H1 (cell line): ENCODE data around the gene ADAM22. TPM values are rescaled to one million over a fixed set of nuclear protein-coding genes. Genes with fewer than 3 reads are reported as not detected.

Source experiments
- CTCF ChIA-PET: fragments of 300-600 bp; sonication (Branson Sonifier 250); formaldehyde crosslinking; loops from one replicate; lab custom pipeline; 2021; ENCODE audit not compliant: partially characterized antibody; lab: Charles Lee
- POLR2A ChIA-PET: fragments of 300-600 bp; sonication (Branson Sonifier 250); formaldehyde crosslinking; loops from one replicate; lab custom pipeline; 2021; ENCODE audit warnings: inconsistent platforms; ENCODE audit not compliant: partially characterized antibody; lab: Charles Lee
- DNase-seq, 2 experiments: peaks; one replicate each; pipeline versions ENCODE4 v3.0.0 to v3.0.0-alpha.2; 2010 to 2022; ENCODE audit warnings: low spot score in 2 of 2, low read depth in 1 of 2, mixed read lengths in 1 of 2
- FAIRE-seq: peaks from 2 replicates; lab custom pipeline; 2011; peaks lifted over from hg19 to GRCh38; lab: Jason Lieb, UNC
- H2AFZ ChIP-seq: 2 replicates; pipeline ENCODE4 v1.8.1; 2012; ENCODE audit warnings: low read length, inconsistent platforms
- H2AK5ac ChIP-seq: 2 replicates; pipeline ENCODE4 v1.6.1; 2013; ENCODE audit warnings: low read depth, low read length
- H2BK120ac ChIP-seq: replicated peaks from 2 replicates; pipeline ENCODE3; 2013; ENCODE audit warnings: low read depth, low read length, inconsistent platforms
- H2BK12ac ChIP-seq: 2 replicates; pipeline ENCODE4 v1.6.1; 2013; ENCODE audit warnings: low read depth, low read length
- H2BK15ac ChIP-seq: 2 replicates; pipeline ENCODE4 v1.6.1; 2013; ENCODE audit warnings: low read length
- H2BK20ac ChIP-seq: 2 replicates; pipeline ENCODE4 v1.6.1; 2013; ENCODE audit warnings: low read length
- H2BK5ac ChIP-seq: 2 replicates; pipeline ENCODE4 v1.6.1; 2013; ENCODE audit warnings: low read depth, low read length
- H3K14ac ChIP-seq: 2 replicates; pipeline ENCODE4 v1.6.1; 2013; ENCODE audit warnings: inconsistent platforms; ENCODE audit not compliant: insufficient read length
- H3K18ac ChIP-seq: 2 replicates; pipeline ENCODE4 v1.6.1; 2013; ENCODE audit warnings: low read length; ENCODE audit errors: extremely low read depth
- H3K23ac ChIP-seq: 2 replicates; pipeline ENCODE4 v1.6.1; 2013; ENCODE audit warnings: inconsistent platforms; ENCODE audit not compliant: insufficient read length
- H3K23me2 ChIP-seq: 2 replicates; pipeline ENCODE4 v1.6.1; 2013; ENCODE audit warnings: low read depth, low read length
- H3K27ac ChIP-seq: 2 replicates; pipeline ENCODE4 v1.6.1; 2011; ENCODE audit warnings: low read depth, low read length, inconsistent platforms
- H3K27me3 ChIP-seq, 4 experiments: replicated peaks in 1 of 4; 1 replicate in 1 of 4; 2 replicates in 3 of 4; pipeline versions ENCODE4 v1.6.1 to v1.8.1; 2011 to 2013; ENCODE audit warnings: low read length in 3 of 4, mild to moderate bottlenecking in 3 of 4, inconsistent platforms in 2 of 4, mixed read lengths in 2 of 4, moderate library complexity in 1 of 4; ENCODE audit not compliant: control insufficient read depth in 3 of 4, insufficient read depth in 3 of 4; ENCODE audit errors: extremely low read depth in 1 of 4
- H3K36me3 ChIP-seq, 4 experiments: 2 replicates each; pipeline versions ENCODE4 v1.6.1 to v1.8.1; 2011 to 2013; ENCODE audit warnings: mild to moderate bottlenecking in 4 of 4, low read length in 3 of 4, moderate library complexity in 2 of 4, control low read depth in 1 of 4, inconsistent platforms in 1 of 4; ENCODE audit not compliant: insufficient read depth in 4 of 4, control insufficient read depth in 2 of 4
- H3K4ac ChIP-seq: replicated peaks from 2 replicates; pipeline ENCODE3; 2013; ENCODE audit warnings: low read length, low read depth, mixed read lengths, inconsistent platforms; ENCODE audit not compliant: insufficient read length
- H3K4me1 ChIP-seq, 4 experiments: replicated peaks in 1 of 4; 1 replicate in 1 of 4; 2 replicates in 3 of 4; pipeline versions ENCODE4 v1.6.1 to v1.8.1; 2011 to 2013; ENCODE audit warnings: low read length in 3 of 4, inconsistent platforms in 2 of 4, mixed read lengths in 1 of 4; ENCODE audit not compliant: insufficient read depth in 4 of 4, control insufficient read depth in 3 of 4
- H3K4me2 ChIP-seq, 2 experiments: 2 replicates each; pipeline versions ENCODE4 v1.6.1 to v1.8.1; 2011 to 2013; ENCODE audit warnings: low read depth in 2 of 2, low read length in 2 of 2, control low read depth in 1 of 2, inconsistent platforms in 1 of 2, mild to moderate bottlenecking in 1 of 2; ENCODE audit not compliant: insufficient read depth in 1 of 2
- H3K4me3 ChIP-seq, 4 experiments: fragments of 200-600, 300-600 bp in 1 of 4; sonication (generic), shearing (Covaris generic), sonication (Bioruptor Twin) in 1 of 4; 2 replicates each; pipeline versions ENCODE4 v1.5.1 to v1.8.1; 2011 to 2016; ENCODE audit warnings: low read length in 4 of 4, low read depth in 3 of 4, control low read depth in 2 of 4, inconsistent platforms in 2 of 4, mild to moderate bottlenecking in 2 of 4, mixed read lengths in 1 of 4, moderate library complexity in 1 of 4; ENCODE audit not compliant: insufficient read depth in 2 of 4; ENCODE audit errors: extremely low read depth in 1 of 4
- H3K56ac ChIP-seq: replicated peaks from 2 replicates; pipeline ENCODE3; 2013; ENCODE audit warnings: low read depth, mild to moderate bottlenecking, mixed read lengths, low read length, inconsistent platforms; ENCODE audit not compliant: insufficient read length
- H3K79me1 ChIP-seq: 2 replicates; pipeline ENCODE4 v1.6.1; 2013; ENCODE audit warnings: low read depth, low read length, control low read depth
- H3K79me2 ChIP-seq, 2 experiments: 2 replicates each; pipeline versions ENCODE4 v1.6.1 to v1.8.1; 2012 to 2013; ENCODE audit warnings: low read length in 2 of 2, mild to moderate bottlenecking in 2 of 2, inconsistent platforms in 1 of 2; ENCODE audit not compliant: insufficient read depth in 2 of 2, control insufficient read depth in 1 of 2
- H3K9ac ChIP-seq, 4 experiments: replicated peaks in 1 of 4; 1 replicate in 1 of 4; 2 replicates in 3 of 4; pipeline versions ENCODE4 v1.6.1 to v1.8.1; 2011 to 2013; ENCODE audit warnings: low read depth in 3 of 4, low read length in 3 of 4, control low read depth in 2 of 4, mild to moderate bottlenecking in 2 of 4, moderate library complexity in 2 of 4, inconsistent platforms in 1 of 4; ENCODE audit errors: extremely low read depth in 1 of 4
- H3K9me3 ChIP-seq, 2 experiments: 2 replicates each; pipeline versions ENCODE4 v1.6.1 to v1.8.1; 2012 to 2013; ENCODE audit warnings: mild to moderate bottlenecking in 2 of 2, moderate library complexity in 2 of 2, control low read depth in 1 of 2, inconsistent platforms in 1 of 2, low read depth in 1 of 2, low read length in 1 of 2, mixed read lengths in 1 of 2; ENCODE audit not compliant: insufficient read depth in 2 of 2
- H4K20me1 ChIP-seq, 2 experiments: replicated peaks in 1 of 2; 2 replicates each; pipeline versions ENCODE3 to v1.8.1; 2011 to 2013; ENCODE audit warnings: inconsistent platforms in 2 of 2, low read length in 2 of 2, mild to moderate bottlenecking in 1 of 2; ENCODE audit not compliant: insufficient read depth in 2 of 2, control insufficient read depth in 1 of 2
- H4K5ac ChIP-seq: 2 replicates; pipeline ENCODE4 v1.6.1; 2013; ENCODE audit warnings: low read length, low read depth, mixed read lengths, inconsistent platforms; ENCODE audit not compliant: insufficient read length
- H4K8ac ChIP-seq: 2 replicates; pipeline ENCODE4 v1.8.0; 2013; ENCODE audit warnings: mild to moderate bottlenecking, moderate library complexity, low read length, inconsistent platforms; ENCODE audit not compliant: insufficient read depth; ENCODE audit errors: extremely low read depth
- H4K91ac ChIP-seq: replicated peaks from 2 replicates; pipeline ENCODE3; 2013; ENCODE audit warnings: low read length, mixed read lengths, inconsistent platforms; ENCODE audit not compliant: insufficient read length
- CHD1 ChIP-seq: IDR thresholded peaks from 2 replicates; pipeline ENCODE4 v1.6.1; 2012; ENCODE audit warnings: low read depth, low read length, improper control_type of control experiment
- RAD21 ChIP-seq, 2 experiments: IDR thresholded peaks in 1 of 2; conservative IDR thresholded peaks in 1 of 2; 2 replicates each; pipeline ENCODE4 v1.6.1; 2011; ENCODE audit warnings: low read depth in 2 of 2, low read length in 2 of 2, improper control_type of control experiment in 1 of 2, inconsistent platforms in 1 of 2, mild to moderate bottlenecking in 1 of 2, moderate library complexity in 1 of 2
- RFX5 ChIP-seq: IDR thresholded peaks from 2 replicates; pipeline ENCODE4 v1.6.1; 2011; ENCODE audit warnings: low read depth, low read length, improper control_type of control experiment, borderline replicate concordance
- SIRT6 ChIP-seq: IDR thresholded peaks from one replicate; pipeline ENCODE4 v1.7.1; 2012; ENCODE audit warnings: low read length, inconsistent platforms
- TAF7 ChIP-seq: optimal IDR thresholded peaks from 2 replicates; pipeline ENCODE3; 2011; ENCODE audit warnings: low read depth, mild to moderate bottlenecking, inconsistent platforms, low read length, moderate library complexity, borderline replicate concordance
- WGBS, 2 experiments: shearing (Covaris generic) in 1 of 2; methylation state at CpG; one replicate each; pipeline versions ENCODE4 v1.1.6 to v1.1.7; 2013 to 2015; ENCODE audit warnings: low lambda C conversion rate in 2 of 2, mixed read lengths in 2 of 2, inconsistent platforms in 1 of 2, low coverage in 1 of 2, missing lambda C conversion rate in 1 of 2; ENCODE audit not compliant: insufficient replicate concordance in 2 of 2, insufficient coverage in 1 of 2, insufficient read length in 1 of 2; ENCODE audit errors: extremely low coverage in 1 of 2, missing lambda C conversion rate in 1 of 2; 5-methylcytosine and 5-hydroxymethylcytosine counted together
- polyA plus RNA-seq, 7 experiments: library from polyadenylated mRNA; depleted of rRNA in 3 of 7; stranded (reverse) in 5 of 7; unstranded in 2 of 7; fragments of >200 nt in 5 of 7; fragments of 200-250 nt in 2 of 7; gene quantifications; 1 replicate in 5 of 7; 2 replicates in 1 of 7; 4 replicates in 1 of 7; pipeline versions ENCODE4 v1.2.1 to v1.2.3, GENCODE V29; 2011 to 2013; ENCODE audit warnings: missing spikeins in 2 of 7, mixed read lengths in 2 of 7
- total RNA-seq: library from RNA; stranded (reverse); fragmentation: NEBNext Ultra II Directional; extraction: Animal tissue kit (Norgen Biotek cat#: 25700); gene quantifications from 2 replicates; pipeline ENCODE4 v1.2.1, GENCODE V29; 2021
- TF ChIP-seq, protein P1 (sequence below): IDR thresholded peaks from 2 replicates; pipeline ENCODE4 v1.6.1; 2012; ENCODE audit warnings: inconsistent platforms

ADAM22 gene
- total and polyA plus RNA-seq, 2 of the 8 experiments (the other 6 are each of a cell fraction or from before 2014, with no cell fraction given): 4.6 to 21.4 TPM

DNA sequence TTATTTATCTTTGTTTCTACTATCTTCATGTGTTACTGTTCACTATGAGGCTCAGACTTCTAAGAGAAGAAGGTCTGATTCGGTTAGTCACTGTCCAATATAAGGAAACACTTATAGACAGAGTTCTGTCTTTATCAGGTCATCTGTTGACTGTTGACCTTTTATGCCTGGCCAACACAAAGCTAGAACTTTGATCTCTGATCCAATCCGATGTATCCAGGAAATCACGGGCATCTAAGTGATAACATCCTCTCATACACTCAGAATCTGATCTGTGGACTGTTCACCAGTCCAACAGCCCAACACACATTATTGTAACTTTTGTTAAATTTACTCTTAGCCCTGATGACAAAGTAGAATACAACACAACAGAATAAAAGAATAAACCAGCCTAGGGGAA, 171.2 kb downstream of the ADAM22 start:
- no peaks in the 10 kb centered on the region for H3K79me1 ChIP-seq
- H2BK15ac ChIP-seq: no peak overlapping the region
- no peak overlapping the region for H3K4ac ChIP-seq
- H3K9ac ChIP-seq: no peak overlapping the region
- no peak overlapping the region for H2BK120ac ChIP-seq
- H3K4me2 ChIP-seq: no peak overlapping the region
- no peak overlapping the region for H2BK5ac ChIP-seq
- TF ChIP-seq RAD21 (IDR thresholded peaks at IDR 0.05 in 1 of 2, conservative IDR thresholded peaks at IDR 0.05 in 1 of 2; ENCODE audit: low read depth in 2 of 2, low read length in 2 of 2): no peak
- no peak for TF ChIP-seq SIRT6
- no peak for TF ChIP-seq RFX5
- no peak for TF ChIP-seq TAF7
- TF ChIP-seq, protein P1, sequence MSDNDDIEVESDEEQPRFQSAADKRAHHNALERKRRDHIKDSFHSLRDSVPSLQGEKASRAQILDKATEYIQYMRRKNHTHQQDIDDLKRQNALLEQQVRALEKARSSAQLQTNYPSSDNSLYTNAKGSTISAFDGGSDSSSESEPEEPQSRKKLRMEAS: no peak
- no peak for TF ChIP-seq CHD1
- H4K8ac ChIP-seq: no peak overlapping the region
- H4K20me1 ChIP-seq: no peaks in the 10 kb centered on the region
- no peak overlapping the region for H3K56ac ChIP-seq
- 97% methylated on average over 3 of the region's 3 CpGs; no CpG with 5 or more reads in 1 of the 2 experiments for WGBS, 2 experiments
- H3K23me2 ChIP-seq: no peaks in the 10 kb centered on the region
- no peak overlapping the region for H2AK5ac ChIP-seq
- H3K4me1 ChIP-seq: peaks cover 0 to 7% (median 4%) of the 10 kb centered on the region in 4 experiments; a peak in 3 of 7 replicates
- H3K79me2 ChIP-seq: no peaks in the 10 kb centered on the region
- no peak for FAIRE-seq
- H3K14ac ChIP-seq: no peak overlapping the region
- no peaks in the 10 kb centered on the region for H3K9me3 ChIP-seq
- no peak overlapping the region for H3K18ac ChIP-seq
- ChIA-PET CTCF (interaction anchor here (0.7 kb wide), 1 partner anchor 195 kb away, joined by 3 read pairs; no protein-coding TSS in a partner anchor), POLR2A (no interaction called here)
- no peak overlapping the region for H2AFZ ChIP-seq
- no peak for DNase-seq
- no peak overlapping the region for H3K4me3 ChIP-seq
- no peak overlapping the region for H4K5ac ChIP-seq
- H2BK12ac ChIP-seq: no peak overlapping the region
- no peak overlapping the region for H3K27ac ChIP-seq
- no peak overlapping the region for H2BK20ac ChIP-seq
- H4K91ac ChIP-seq: no peak overlapping the region
- no peaks in the 10 kb centered on the region for H3K27me3 ChIP-seq
- no peak overlapping the region for H3K23ac ChIP-seq
- H3K36me3 ChIP-seq: no peaks in the 10 kb centered on the region
